SK-N-MC (cell line): ENCODE measurements around the gene MMP1.

Experiments used
- DNase-seq: peaks from one replicate; pipeline ENCODE4 v3.0.0-alpha.2; 2011; ENCODE audit warnings: low read depth, low spot score
- H3K27ac ChIP-seq: fragments of 200-600 bp; sonication (generic); 2 replicates; pipeline ENCODE4 v1.5.1; 2016; ENCODE audit warnings: mixed run types
- H3K36me3 ChIP-seq: fragments of 200-600 bp; sonication (generic); 2 replicates; pipeline ENCODE4 v1.6.1; 2017; ENCODE audit warnings: antibody characterized with exemption, low read length, mixed read lengths; ENCODE audit not compliant: insufficient read depth
- H3K4me3 ChIP-seq: fragments of 200-600 bp; sonication (generic); 2 replicates; pipeline ENCODE4 v1.5.1; 2016
- H3K9ac ChIP-seq: fragments of 200-600 bp; sonication (generic); 2 replicates; pipeline ENCODE4 v1.8.0; 2017; ENCODE audit warnings: mixed run types, mixed read lengths; ENCODE audit not compliant: insufficient read length
- H3K9me3 ChIP-seq: fragments of 200-600 bp; sonication (generic); 2 replicates; pipeline ENCODE4 v1.6.1; 2017; ENCODE audit warnings: low read depth, mild to moderate bottlenecking, antibody characterized with exemption, low read length, moderate library complexity, mixed read lengths
- EZH2 ChIP-seq: fragments of 200-600 bp; sonication (generic); IDR thresholded peaks from one replicate; pipeline ENCODE4 v1.6.1; 2017; ENCODE audit warnings: antibody characterized with exemption
- FOXP2 ChIP-seq: optimal IDR thresholded peaks from 2 replicates; pipeline ENCODE3; 2011; ENCODE audit warnings: mild to moderate bottlenecking, moderate library complexity; ENCODE audit not compliant: insufficient read depth; ENCODE audit errors: extremely low read length, control extremely low read depth
- POLR2AphosphoS5 ChIP-seq: IDR thresholded peaks from 2 replicates; pipeline ENCODE4 v1.6.1; 2012; ENCODE audit warnings: mild to moderate bottlenecking, low read depth, low read length, borderline replicate concordance

The MMP1 gene

GRCh38 chr11:102833731-102834130 lies 35.8 kb upstream of the MMP1 start:
- Histone ChIP-seq H3K9me3 (no peaks in the 10 kb centered on the region), H3K9ac (no peak overlapping the region), H3K27ac (no peak overlapping the region), H3K4me3 (no peak overlapping the region), H3K36me3 (no peaks in the 10 kb centered on the region)
- no peak for TF ChIP-seq POLR2AphosphoS5
- TF ChIP-seq EZH2 = no peak
- TF ChIP-seq FOXP2 = no peak
- DNase-seq = no peak

GRCh38 chr11:102832612-102833011 lies 34.7 kb upstream of the MMP1 start:
- DNase-seq = no peak
- no peaks in the 10 kb centered on the region for H3K9me3 ChIP-seq
- H3K36me3 ChIP-seq = no peaks in the 10 kb centered on the region
- H3K9ac ChIP-seq = no peak overlapping the region
- no peak overlapping the region for H3K27ac ChIP-seq
- no peak overlapping the region for H3K4me3 ChIP-seq
- TF ChIP-seq EZH2 (no peak), POLR2AphosphoS5 (no peak), FOXP2 (no peak)

- TF ChIP-seq EZH2 (no peak), FOXP2 (no peak), POLR2AphosphoS5 (no peak)
- Histone ChIP-seq H3K9ac (no peak overlapping the region), H3K36me3 (no peaks in the 10 kb centered on the region), H3K9me3 (no peaks in the 10 kb centered on the region), H3K27ac (no peak overlapping the region), H3K4me3 (no peak overlapping the region)
- DNase-seq = no peak
These were observed 33.8 kb upstream of the MMP1 start for GRCh38 chr11:102831489-102832440.

- H3K36me3 ChIP-seq = no peaks in the 10 kb centered on the region
- no peak overlapping the region for H3K4me3 ChIP-seq
- no peak overlapping the region for H3K27ac ChIP-seq
- H3K9ac ChIP-seq = no peak overlapping the region
- no peaks in the 10 kb centered on the region for H3K9me3 ChIP-seq
- DNase-seq = no peak
- TF ChIP-seq EZH2 = no peak
- no peak for TF ChIP-seq POLR2AphosphoS5
- no peak for TF ChIP-seq FOXP2
These were observed 33.1 kb upstream of the MMP1 start for GRCh38 chr11:102831128-102831488.

- TF ChIP-seq POLR2AphosphoS5 (no peak), EZH2 (no peak), FOXP2 (no peak)
These were observed 32.2 kb upstream of the MMP1 start for GRCh38 chr11:102830001-102830727.

GRCh38 chr11:102829316-102830000 lies 31.5 kb upstream of the MMP1 start:
- Histone ChIP-seq H3K4me3 (no peak overlapping the region), H3K9ac (no peak overlapping the region), H3K9me3 (no peaks in the 10 kb centered on the region), H3K36me3 (no peaks in the 10 kb centered on the region), H3K27ac (no peak overlapping the region)
- TF ChIP-seq FOXP2 (no peak), EZH2 (no peak)
- DNase-seq = no peak

More at GRCh38 chr11:102830001-102830727, 32.2 kb upstream of the MMP1 start:
- no peak overlapping the region for H3K4me3 ChIP-seq
- H3K9ac ChIP-seq = no peak overlapping the region
- H3K36me3 ChIP-seq = no peaks in the 10 kb centered on the region
- no peaks in the 10 kb centered on the region for H3K9me3 ChIP-seq
- H3K27ac ChIP-seq = no peak overlapping the region
- no peak for DNase-seq

GRCh38 chr11:102824556-102824955 lies 26.6 kb upstream of the MMP1 start:
- no peak overlapping the region for H3K27ac ChIP-seq
- H3K4me3 ChIP-seq = no peak overlapping the region
- no peak for DNase-seq
- H3K9ac ChIP-seq = no peak overlapping the region
- H3K9me3 ChIP-seq = no peaks in the 10 kb centered on the region
- H3K36me3 ChIP-seq = no peaks in the 10 kb centered on the region
- TF ChIP-seq EZH2 (no peak), FOXP2 (no peak), POLR2AphosphoS5 (no peak)

- DNase-seq = no peak
- no peak overlapping the region for H3K9ac ChIP-seq
- no peak for TF ChIP-seq FOXP2
- TF ChIP-seq POLR2AphosphoS5 = no peak
- no peak for TF ChIP-seq EZH2
- H3K9me3 ChIP-seq = no peaks in the 10 kb centered on the region
- H3K4me3 ChIP-seq = no peak overlapping the region
- H3K36me3 ChIP-seq = no peaks in the 10 kb centered on the region
- no peak overlapping the region for H3K27ac ChIP-seq
These were observed 21.5 kb upstream of the MMP1 start for GRCh38 chr11:102819491-102819890.
